Stimulated activated effector memory CD8-positive, alpha-beta T cell treated with anti-CD3 and anti-CD28 coated beads, Interleukin-12 subunit alpha, Interleukin-12 subunit beta, amount 100 ng/mL, for 72 hours (primary cell): ENCODE data around the gene FRS2.
"Not testable (repeated sequence)": the region's sequence is repeated elsewhere in the genome, so short reads cannot be mapped to it uniquely, and the experiment has no call there.

Experiments used
- ATAC-seq: fragments of 150-1000 bp; cut with Tn5 transposase; 2 replicates; pipeline ENCODE4 v1.10.0; 2021
- DNase-seq, 2 donors: peaks; one replicate each; pipeline ENCODE4 v3.0.0; 2021 to 2022; ENCODE audit warnings: low spot score in 2 of 2
- H3K27ac Mint-ChIP-seq: one replicate; pipeline ENCODE4 v1.8.0; 2022; ENCODE audit warnings: mild to moderate bottlenecking, mixed read lengths
- H3K36me3 Mint-ChIP-seq: one replicate; pipeline ENCODE4 v1.8.0; 2022; ENCODE audit warnings: mild to moderate bottlenecking, mixed read lengths
- H3K4me1 Mint-ChIP-seq: one replicate; pipeline ENCODE4 v1.8.0; 2022; ENCODE audit warnings: mixed read lengths
- H3K4me3 Mint-ChIP-seq: one replicate; pipeline ENCODE4 v1.8.0; 2022; ENCODE audit warnings: mild to moderate bottlenecking, mixed read lengths
- H3K9me3 Mint-ChIP-seq: one replicate; pipeline ENCODE4 v1.8.0; 2022; ENCODE audit warnings: mixed read lengths

FRS2 gene

GRCh38 chr12:69443916-69444315 lies 26.3 kb upstream of the FRS2 start:
- H3K4me3 Mint-ChIP-seq: no peak overlapping the region
- H3K27ac Mint-ChIP-seq: no peak overlapping the region
- no peaks in the 10 kb centered on the region for H3K4me1 Mint-ChIP-seq
- H3K36me3 Mint-ChIP-seq: no peaks in the 10 kb centered on the region
- no peak for ATAC-seq
- DNase-seq: no peak
- no peaks in the 10 kb centered on the region for H3K9me3 Mint-ChIP-seq

DNA sequence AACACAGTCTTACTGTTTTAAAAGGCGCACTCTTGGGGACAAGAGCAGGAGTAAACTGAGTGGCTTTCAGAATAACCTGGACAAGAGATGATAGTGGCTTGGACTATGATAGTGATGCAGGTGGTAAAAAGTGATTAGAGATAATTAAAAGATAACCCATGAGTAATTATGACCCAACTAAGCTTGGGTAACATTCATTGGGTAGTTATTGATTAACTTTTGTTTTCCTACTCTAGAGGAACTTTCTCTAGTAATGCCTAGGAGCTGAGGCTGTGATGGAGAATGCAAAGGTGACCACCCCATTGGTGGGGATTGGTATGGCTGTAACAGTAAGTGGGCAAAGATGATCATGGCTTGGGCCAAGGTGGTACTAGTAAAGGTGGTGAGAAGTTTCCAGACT lies 22.3 kb upstream of the FRS2 start:
- ATAC-seq: no peak
- no peak for DNase-seq
- H3K36me3 Mint-ChIP-seq: no peaks in the 10 kb centered on the region
- H3K27ac Mint-ChIP-seq: no peak overlapping the region
- no peak overlapping the region for H3K4me3 Mint-ChIP-seq
- no peaks in the 10 kb centered on the region for H3K9me3 Mint-ChIP-seq
- no peaks in the 10 kb centered on the region for H3K4me1 Mint-ChIP-seq

GRCh38 chr12:69452598-69453132 lies 17.5 kb upstream of the FRS2 start:
- not testable (repeated sequence) for H3K36me3 Mint-ChIP-seq, DNase-seq, H3K4me3 Mint-ChIP-seq, ATAC-seq, H3K9me3 Mint-ChIP-seq, H3K4me1 Mint-ChIP-seq, H3K27ac Mint-ChIP-seq

GRCh38 chr12:69456239-69456638 lies 13.9 kb upstream of the FRS2 start:
- DNase-seq: no peak
- no peaks in the 10 kb centered on the region for H3K36me3 Mint-ChIP-seq
- no peak overlapping the region for H3K27ac Mint-ChIP-seq
- H3K9me3 Mint-ChIP-seq: no peaks in the 10 kb centered on the region
- no peak for ATAC-seq
- H3K4me1 Mint-ChIP-seq: no peaks in the 10 kb centered on the region
- H3K4me3 Mint-ChIP-seq: no peak overlapping the region

DNA sequence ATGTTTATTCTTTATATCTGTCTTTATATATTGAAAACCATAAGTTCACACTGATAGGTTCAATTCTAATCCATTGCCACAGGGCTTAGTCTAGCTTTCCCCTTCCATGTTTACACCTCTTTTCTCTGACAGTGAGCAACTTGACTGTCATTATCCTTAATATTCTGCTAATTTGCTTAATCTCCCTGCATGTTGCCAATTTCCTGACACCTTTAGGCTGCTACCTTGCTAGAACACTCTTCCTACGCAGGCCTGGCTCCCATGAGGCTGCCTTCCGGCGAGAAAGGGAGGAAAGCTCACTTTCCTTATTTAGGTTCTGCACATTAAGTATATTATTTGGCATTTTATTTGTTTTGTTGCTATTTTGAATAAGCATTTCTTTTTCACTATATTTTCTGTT lies 12.8 kb upstream of the FRS2 start:
- Mint-ChIP-seq H3K27ac (no peak overlapping the region), H3K4me3 (no peak overlapping the region), H3K36me3 (no peaks in the 10 kb centered on the region), H3K4me1 (no peaks in the 10 kb centered on the region), H3K9me3 (no peaks in the 10 kb centered on the region)
- no peak for ATAC-seq
- no peak for DNase-seq

- Mint-ChIP-seq H3K4me1 (no peaks in the 10 kb centered on the region), H3K4me3 (no peak overlapping the region), H3K9me3 (no peaks in the 10 kb centered on the region), H3K36me3 (no peaks in the 10 kb centered on the region), H3K27ac (no peak overlapping the region)
- DNase-seq (no peak), ATAC-seq (no peak)
These were observed 10.7 kb upstream of the FRS2 start for GRCh38 chr12:69459477-69459876.

GRCh38 chr12:69464428-69464827 lies 5.8 kb upstream of the FRS2 start:
- Mint-ChIP-seq H3K4me3 (no peak overlapping the region), H3K27ac (no peak overlapping the region), H3K36me3 (no peaks in the 10 kb centered on the region), H3K4me1 (no peaks in the 10 kb centered on the region), H3K9me3 (no peaks in the 10 kb centered on the region)
- DNase-seq: no peak
- ATAC-seq: no peak

DNA sequence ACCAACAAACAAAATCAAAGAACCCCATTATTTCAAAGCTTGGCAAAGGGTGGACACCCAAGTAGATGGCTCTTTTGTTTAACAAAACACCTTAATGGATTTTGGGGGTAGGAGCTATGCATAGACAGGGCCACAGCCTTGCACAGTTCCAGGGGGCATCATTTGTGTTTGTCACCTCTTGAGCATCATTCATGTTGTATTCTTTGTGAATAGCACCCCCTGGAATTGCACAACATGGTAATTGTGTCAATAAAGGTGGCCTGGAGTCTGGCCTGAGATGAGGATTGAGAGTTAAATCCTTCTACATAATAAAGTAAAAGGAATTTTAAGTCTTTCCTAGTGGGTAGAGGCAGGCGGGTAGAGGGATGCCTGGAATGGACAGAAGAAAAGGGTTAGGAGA lies 3.3 kb upstream of the FRS2 start:
- no peak for ATAC-seq
- H3K4me1 Mint-ChIP-seq: peaks cover 9% of the 10 kb centered on the region
- H3K4me3 Mint-ChIP-seq: no peak overlapping the region
- H3K36me3 Mint-ChIP-seq: no peaks in the 10 kb centered on the region
- DNase-seq: no peak
- no peak overlapping the region for H3K27ac Mint-ChIP-seq
- no peaks in the 10 kb centered on the region for H3K9me3 Mint-ChIP-seq

GRCh38 chr12:69467366-69467765 lies 2.8 kb upstream of the FRS2 start:
- H3K4me3 Mint-ChIP-seq: no peak overlapping the region
- H3K4me1 Mint-ChIP-seq: peaks cover 13% of the 10 kb centered on the region
- H3K36me3 Mint-ChIP-seq: no peaks in the 10 kb centered on the region
- H3K9me3 Mint-ChIP-seq: no peaks in the 10 kb centered on the region
- DNase-seq (no peak), ATAC-seq (no peak)
- no peak overlapping the region for H3K27ac Mint-ChIP-seq

DNA sequence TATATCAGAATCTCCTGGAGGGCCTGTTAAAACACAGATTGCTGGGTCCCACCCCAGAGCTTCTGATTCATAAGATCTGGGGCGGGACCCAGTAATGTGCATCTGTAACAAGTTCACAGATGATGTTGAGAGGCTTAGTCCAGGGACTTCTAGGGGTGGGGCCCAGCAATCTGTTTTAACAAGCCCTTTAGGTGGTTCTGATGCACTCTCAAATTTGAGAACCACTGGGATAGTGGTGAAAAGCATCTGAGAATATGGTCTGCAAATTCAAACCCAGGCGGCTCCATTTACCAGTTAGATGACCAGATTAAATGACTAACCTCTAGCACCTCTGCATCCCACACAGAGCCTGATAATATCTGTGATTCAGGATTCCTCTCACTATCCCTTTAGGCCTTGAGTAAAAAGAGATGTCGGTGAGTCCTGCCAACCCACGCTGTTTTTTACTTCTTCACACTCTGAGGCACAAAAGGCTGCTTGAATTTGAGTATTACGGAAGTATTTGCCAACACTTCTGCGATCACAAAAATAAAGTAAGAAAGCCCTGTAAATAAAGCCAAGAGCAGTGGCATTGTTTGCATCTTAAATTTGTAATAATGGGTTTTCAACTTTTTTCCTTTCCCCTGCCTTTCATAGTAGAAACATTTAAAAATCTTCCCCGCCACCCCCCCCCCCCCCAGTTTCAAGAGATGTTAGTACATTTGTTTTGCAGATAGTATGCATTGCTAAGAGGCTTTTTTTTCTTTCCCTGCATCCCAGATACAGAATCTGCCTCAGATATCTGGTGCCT lies 1.8 kb upstream of the FRS2 start:
- no peak overlapping the region for H3K27ac Mint-ChIP-seq
- no peak for DNase-seq
- peaks cover 19% of the 10 kb centered on the region for H3K4me1 Mint-ChIP-seq
- no peak overlapping the region for H3K4me3 Mint-ChIP-seq
- H3K36me3 Mint-ChIP-seq: no peaks in the 10 kb centered on the region
- ATAC-seq: no peak
- no peaks in the 10 kb centered on the region for H3K9me3 Mint-ChIP-seq

- no peak for DNase-seq
- Mint-ChIP-seq H3K4me1 (peaks cover 29% of the 10 kb centered on the region), H3K36me3 (no peaks in the 10 kb centered on the region), H3K9me3 (no peaks in the 10 kb centered on the region), H3K4me3 (peak overlapping the region; percentile 91), H3K27ac (peak overlapping the region; percentile 98)
- ATAC-seq: no peak
These were observed 367 bp upstream of the FRS2 start for GRCh38 chr12:69469854-69470188.

DNA sequence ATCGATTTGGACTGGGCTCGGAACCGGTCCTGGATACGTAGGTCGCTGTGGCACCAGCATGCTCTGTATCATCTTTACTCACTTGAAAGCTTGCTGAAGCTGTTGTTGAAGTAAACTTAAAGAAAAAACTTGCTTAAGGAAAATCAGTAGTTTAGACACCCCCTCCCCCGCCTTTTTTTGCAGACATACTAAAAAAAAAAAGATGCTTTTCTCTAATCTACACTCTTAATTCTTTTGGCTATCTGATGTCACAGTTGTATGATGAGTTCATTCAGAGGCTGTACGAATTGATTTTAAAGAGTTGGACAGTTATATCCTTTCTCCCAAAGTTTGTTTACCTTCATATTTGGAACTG lies 865 bp downstream of the FRS2 start:
- DNase-seq: no peak
- ATAC-seq: no peak
- H3K36me3 Mint-ChIP-seq: no peaks in the 10 kb centered on the region
- peak overlapping the region; percentile 91 for H3K4me3 Mint-ChIP-seq
- H3K4me1 Mint-ChIP-seq: peaks cover 39% of the 10 kb centered on the region
- peak overlapping the region; percentile 98 for H3K27ac Mint-ChIP-seq
- H3K9me3 Mint-ChIP-seq: no peaks in the 10 kb centered on the region

DNA sequence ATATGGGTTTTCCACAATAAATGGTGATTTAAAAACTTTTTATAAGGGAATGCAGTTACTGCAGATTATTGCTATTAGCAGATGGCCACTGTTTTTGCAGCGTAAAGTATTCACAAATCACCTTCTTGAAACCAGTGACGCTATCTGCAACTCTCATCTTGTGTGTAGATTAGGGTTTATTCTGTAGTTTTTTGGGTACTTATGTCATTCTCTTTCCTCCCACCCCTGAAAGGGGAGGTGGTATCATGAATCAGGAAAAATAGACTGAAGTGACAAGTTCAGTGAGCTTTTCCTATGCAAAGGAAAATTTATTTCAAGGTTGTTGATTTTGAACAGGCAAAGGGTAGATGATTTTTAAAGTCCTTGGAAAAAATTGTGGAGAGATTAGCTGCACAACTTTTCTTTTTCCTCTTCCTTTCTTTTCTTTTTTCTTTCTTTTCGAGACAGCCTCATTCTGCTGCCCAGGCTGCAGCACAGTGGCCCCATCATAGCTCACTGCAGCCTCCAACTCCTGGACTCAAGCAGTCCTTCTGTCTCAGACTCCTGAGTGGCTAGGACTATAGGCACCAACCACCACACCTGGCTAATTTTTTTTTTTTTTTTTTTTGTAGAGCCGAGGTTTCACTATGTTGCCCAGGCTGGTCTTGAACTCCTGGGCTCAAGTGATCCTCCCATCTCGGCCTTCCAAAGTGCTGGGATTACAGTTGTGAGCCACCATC lies 1.6 kb downstream of the FRS2 start:
- no peak for ATAC-seq
- no peak for DNase-seq
- Mint-ChIP-seq H3K36me3 (no peaks in the 10 kb centered on the region), H3K27ac (peak overlapping the region; percentile 98), H3K4me3 (peak overlapping the region; percentile 91), H3K4me1 (peaks cover 43% of the 10 kb centered on the region), H3K9me3 (no peaks in the 10 kb centered on the region)

DNA sequence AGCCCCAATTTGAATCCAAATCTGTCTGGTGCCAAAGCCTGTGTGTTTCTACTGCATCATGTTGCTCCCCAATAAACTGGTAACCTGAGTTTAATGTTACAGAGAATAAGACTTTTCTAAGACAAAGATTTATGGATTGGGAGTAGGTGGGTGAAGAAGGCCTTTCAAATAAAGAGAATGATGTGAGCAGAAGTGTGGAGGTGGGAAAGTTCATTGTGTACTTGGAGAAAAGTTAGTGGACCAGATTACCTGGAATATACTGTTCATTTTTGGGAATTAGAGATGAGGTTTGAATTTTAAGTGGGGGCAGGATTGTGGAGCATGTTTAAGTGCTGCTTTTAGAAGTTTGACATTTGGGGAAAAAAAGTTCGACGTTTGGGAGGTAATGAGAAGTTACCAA lies 3.1 kb downstream of the FRS2 start:
- peak overlapping the region; percentile 14 for H3K27ac Mint-ChIP-seq
- no peak overlapping the region for H3K4me3 Mint-ChIP-seq
- no peak for ATAC-seq
- no peak for DNase-seq
- no peaks in the 10 kb centered on the region for H3K9me3 Mint-ChIP-seq
- H3K4me1 Mint-ChIP-seq: peaks cover 43% of the 10 kb centered on the region
- H3K36me3 Mint-ChIP-seq: no peaks in the 10 kb centered on the region

GRCh38 chr12:69474456-69474855 lies 4.3 kb downstream of the FRS2 start:
- Mint-ChIP-seq H3K36me3 (no peaks in the 10 kb centered on the region), H3K4me1 (peaks cover 45% of the 10 kb centered on the region), H3K27ac (no peak overlapping the region), H3K4me3 (no peak overlapping the region), H3K9me3 (no peaks in the 10 kb centered on the region)
- no peak for DNase-seq
- no peak for ATAC-seq

DNA sequence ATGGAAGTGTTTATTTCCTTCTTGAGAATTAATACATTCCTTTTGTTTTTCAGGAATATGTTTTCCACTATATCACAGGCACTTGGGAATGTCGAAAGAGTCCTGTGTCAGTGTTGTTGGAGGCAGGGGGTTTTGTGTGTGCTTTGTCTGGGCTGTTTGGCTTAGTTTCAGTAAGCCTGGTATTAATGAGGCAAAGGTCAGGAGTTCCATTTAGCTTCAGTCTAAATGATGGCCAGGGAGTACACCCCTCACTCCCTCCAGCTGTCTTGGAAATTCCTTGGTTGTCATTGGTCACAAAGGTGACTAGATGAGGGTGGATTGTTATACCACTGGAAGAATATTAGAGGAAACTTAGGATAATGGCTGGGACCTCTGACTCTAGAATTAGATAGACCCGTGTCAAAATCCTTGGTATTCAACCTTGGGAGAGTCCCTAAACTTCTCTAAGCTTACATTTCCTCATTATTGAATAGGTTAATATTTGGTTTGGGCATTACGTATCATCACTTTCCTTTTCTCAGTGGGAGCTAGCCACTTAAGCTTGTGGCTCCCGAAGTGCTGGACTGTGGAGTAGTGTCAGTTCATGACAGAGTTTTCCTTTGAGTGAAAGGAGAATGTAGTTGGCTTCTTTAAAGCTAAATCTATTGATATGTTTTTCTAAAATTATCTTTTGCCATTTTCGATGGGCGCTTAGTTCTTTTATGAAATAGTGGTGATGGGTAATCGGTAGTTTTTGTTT lies 5.2 kb downstream of the FRS2 start:
- no peak overlapping the region for H3K4me3 Mint-ChIP-seq
- H3K9me3 Mint-ChIP-seq: no peaks in the 10 kb centered on the region
- ATAC-seq: no peak
- H3K27ac Mint-ChIP-seq: no peak overlapping the region
- H3K36me3 Mint-ChIP-seq: no peaks in the 10 kb centered on the region
- H3K4me1 Mint-ChIP-seq: peaks cover 54% of the 10 kb centered on the region
- no peak for DNase-seq
